ENCODE data around the gene KCNJ10.

The KCNJ10 gene

GRCh38 chr1:160020196-160020595 is 49.8 kb downstream of the KCNJ10 start:
- FAIRE-seq: no peak

DNA sequence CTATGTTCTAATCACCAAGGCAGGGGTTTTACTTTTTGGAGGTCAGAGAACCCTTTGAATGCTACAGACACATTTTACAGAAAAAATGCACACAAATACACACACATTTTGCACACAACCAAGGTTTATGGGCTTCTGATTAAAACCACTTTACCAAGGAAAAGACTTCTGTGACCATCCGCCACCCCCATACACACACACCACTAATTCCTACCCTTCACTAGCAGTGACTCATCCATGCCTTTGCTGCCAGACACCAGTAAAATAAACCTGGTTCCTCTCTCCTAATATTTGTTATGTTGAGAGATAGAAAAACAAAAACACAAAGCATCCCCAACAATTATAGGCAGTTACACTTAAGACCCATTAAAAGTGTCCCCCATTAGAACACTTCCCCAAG is 51.1 kb downstream of the KCNJ10 start:
- FAIRE-seq: no peak

- no peak for FAIRE-seq
Observed at GRCh38 chr1:160018347-160018746, 51.6 kb downstream of the KCNJ10 start.

GRCh38 chr1:160017592-160017991 is 52.4 kb downstream of the KCNJ10 start:
- FAIRE-seq: no peak

GRCh38 chr1:160011781-160012180 is 58.2 kb downstream of the KCNJ10 start:
- no peak for FAIRE-seq

- no peak for FAIRE-seq
Observed at GRCh38 chr1:160009801-160010200, 60.2 kb downstream of the KCNJ10 start.

- no peak for FAIRE-seq
Observed at GRCh38 chr1:160009081-160009480, 60.9 kb downstream of the KCNJ10 start.

- peak; percentile 82 for FAIRE-seq
Observed at GRCh38 chr1:160007577-160008200, 62.3 kb downstream of the KCNJ10 start.

- peak; percentile 67 for FAIRE-seq
Observed at GRCh38 chr1:160006312-160006940, 63.5 kb downstream of the KCNJ10 start.

- no peak for FAIRE-seq
Observed at GRCh38 chr1:160005070-160005469, 64.9 kb downstream of the KCNJ10 start.

DNA sequence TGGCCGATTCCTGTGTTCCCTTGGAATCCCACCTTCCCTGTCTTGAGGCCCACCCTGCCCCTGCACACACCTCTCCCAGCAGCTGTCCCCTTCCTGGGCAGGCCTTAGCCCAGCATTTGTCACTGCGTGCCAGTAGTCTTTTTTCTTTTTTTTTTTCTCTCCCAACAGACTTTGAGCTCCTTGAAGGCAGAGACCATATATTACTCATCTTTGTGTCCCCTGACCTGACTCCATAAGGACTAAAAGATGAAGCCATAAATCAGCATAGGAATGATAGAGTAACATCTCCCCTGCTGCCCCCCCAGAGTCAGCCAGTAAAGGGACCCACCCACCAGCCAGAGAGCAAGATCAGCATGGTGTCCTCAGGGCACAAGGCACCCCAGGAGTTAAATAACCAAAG is 65.5 kb downstream of the KCNJ10 start:
- no peak for FAIRE-seq

DNA sequence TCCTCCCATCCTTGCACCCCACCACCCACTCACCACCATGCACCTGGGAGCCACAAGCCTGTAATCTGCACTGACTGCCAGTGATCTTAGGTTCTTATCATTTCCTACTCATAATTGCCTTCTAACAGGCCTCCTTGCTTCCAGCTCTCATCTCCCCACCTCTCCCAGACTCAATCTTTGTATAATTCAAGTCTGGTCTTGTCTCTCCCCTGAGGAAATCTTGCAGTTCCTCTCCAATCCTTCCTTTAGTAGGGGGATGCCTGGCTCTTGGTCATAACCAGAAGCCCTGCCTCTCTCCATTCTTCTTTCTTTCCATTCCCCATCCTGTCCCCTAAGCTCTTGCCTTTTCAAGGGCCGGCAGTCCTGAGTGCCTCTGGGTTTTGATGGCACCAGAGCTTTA is 66.0 kb downstream of the KCNJ10 start:
- FAIRE-seq: no peak

DNA sequence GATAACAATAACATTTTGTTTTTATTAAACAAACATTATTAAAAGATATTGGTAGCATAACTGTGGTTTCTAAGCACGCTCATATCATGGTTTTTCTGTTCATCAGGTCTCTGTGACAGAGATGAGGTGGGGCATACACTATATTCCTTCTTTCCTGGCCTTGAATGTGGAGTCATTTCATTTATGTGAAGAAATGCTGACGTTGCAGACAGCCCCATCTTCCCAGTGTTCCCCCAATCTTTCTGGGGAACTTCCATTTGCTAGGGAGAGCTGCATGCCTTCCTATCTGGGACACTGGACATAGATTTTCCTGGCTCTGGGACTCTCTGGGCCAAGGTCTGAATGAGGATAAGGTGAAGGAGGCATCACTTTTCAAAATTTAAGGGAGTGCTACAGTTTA is 68.5 kb downstream of the KCNJ10 start:
- FAIRE-seq: no peak

DNA sequence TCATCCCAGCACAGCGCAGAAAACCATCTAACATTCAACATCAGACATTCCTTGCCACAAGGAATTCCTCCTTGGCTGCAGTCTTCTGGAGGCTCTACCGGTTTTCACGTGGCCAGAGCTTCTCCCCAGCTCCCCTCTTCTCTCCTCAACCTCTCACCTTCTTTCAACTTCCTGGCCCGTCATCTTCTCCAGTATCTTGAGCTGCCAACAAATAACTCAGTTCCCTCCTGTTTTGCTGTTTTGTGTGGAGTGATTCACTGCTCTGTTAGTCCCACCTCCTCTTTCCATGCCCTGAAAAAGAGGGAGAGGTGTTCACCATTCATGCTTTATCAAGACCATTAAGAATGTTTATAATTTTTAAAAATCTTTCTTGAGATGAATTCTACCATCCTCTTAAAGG is 70.8 kb downstream of the KCNJ10 start:
- no peak for FAIRE-seq

- no peak for FAIRE-seq
Observed at GRCh38 chr1:159996653-159997052, 73.3 kb downstream of the KCNJ10 start.

DNA sequence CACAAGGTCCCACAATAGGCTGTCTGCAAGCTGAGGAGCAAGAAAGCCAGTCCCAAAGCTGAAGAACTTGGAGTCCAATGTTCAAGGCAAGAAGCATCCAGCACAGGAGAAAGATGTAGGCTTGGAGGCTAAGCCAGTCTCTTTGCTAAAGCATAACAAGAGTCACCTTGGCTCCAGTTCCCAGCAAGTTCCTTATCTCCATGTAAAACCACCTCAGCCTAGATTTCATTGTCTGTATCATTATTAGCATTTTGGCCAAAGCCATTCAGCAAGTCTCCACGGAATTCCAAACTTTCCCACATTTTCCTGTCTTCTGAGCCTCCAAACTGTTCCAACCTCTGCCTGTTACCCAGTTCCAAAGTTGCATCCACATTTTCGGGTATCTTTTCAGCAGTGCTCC is 75.1 kb downstream of the KCNJ10 start:
- FAIRE-seq: no peak

DNA sequence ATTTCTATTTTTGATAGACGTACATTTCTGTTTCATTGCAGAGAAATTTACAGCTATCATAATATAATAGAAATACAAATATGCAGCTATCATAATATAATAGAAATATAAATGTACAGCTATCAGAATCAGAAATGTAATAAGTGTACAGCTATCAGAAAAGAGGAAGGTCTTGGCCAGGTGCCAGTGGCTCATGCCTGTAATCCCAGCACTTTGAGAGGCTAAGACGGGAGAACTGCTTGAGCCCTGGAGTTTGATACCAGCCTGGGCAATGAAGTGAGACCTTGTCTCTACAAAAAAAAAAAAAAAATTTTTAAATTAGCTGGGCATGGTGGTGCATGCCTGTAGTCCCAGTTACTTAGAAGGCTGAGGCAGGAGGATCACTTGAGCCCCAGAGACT is 76.0 kb downstream of the KCNJ10 start:
- FAIRE-seq: no peak

DNA sequence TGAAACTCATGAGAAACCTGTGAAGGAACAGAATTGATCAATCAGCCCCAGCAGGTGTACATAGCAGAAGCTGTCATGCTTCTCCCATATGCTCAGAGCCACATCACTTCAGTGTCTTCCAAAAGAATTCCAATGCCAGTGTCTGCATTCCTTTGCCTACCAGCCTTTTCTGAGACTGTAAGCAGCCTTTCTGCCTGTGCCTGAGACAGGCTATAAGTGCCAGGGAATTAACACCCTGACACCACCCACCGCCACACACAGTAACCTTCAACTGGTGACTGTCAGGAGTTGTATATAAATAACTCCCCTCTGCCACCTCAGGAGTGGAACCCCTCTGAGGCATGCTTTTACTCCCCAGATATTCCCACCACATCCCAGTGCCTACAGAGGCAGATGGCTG is 77.8 kb downstream of the KCNJ10 start:
- no peak for FAIRE-seq

- FAIRE-seq: no peak
Observed at GRCh38 chr1:159991513-159991912, 78.4 kb downstream of the KCNJ10 start.

GRCh38 chr1:159990005-159990404 is 80.0 kb downstream of the KCNJ10 start:
- no peak for FAIRE-seq

DNA sequence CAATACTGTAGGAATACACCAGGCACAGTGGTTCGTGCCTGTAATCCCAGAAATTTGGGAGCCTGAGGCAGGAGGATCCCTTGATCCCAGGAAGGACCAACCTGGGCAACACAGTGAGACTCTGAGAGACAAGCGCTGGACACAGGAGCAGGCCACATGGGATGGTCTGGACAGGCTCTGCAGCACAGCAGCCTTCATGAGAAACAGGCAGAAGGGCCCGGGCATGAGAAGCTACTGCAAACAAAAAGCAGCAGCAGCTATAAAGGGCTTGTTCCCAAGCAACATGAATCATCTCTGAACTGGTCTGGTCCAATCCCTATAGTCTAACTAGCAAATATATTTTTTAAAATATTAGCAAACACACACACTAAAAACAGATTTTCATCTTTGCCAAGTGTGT is 80.4 kb downstream of the KCNJ10 start:
- FAIRE-seq: no peak

DNA sequence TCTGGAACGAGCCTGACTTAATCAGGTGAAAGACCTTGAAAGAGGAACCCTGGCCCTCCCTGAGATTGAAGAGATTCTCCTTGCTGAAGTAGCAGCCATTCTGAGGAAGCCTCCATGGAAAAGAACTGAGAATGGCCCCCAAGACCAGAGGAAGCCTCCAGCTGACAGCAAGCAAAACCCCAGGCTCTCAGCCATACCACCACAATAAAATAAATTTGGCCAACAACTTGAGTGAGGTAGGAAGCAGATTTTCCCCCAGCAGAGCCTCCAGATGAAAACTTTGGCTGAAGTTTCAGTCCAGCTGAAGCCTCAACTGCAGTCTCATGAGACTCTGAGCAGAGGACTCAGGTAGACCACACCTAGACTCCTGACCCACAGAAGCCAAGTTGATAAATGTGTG is 82.0 kb downstream of the KCNJ10 start:
- FAIRE-seq: no peak

- FAIRE-seq: no peak
Observed at GRCh38 chr1:159987186-159987585, 82.8 kb downstream of the KCNJ10 start.

DNA sequence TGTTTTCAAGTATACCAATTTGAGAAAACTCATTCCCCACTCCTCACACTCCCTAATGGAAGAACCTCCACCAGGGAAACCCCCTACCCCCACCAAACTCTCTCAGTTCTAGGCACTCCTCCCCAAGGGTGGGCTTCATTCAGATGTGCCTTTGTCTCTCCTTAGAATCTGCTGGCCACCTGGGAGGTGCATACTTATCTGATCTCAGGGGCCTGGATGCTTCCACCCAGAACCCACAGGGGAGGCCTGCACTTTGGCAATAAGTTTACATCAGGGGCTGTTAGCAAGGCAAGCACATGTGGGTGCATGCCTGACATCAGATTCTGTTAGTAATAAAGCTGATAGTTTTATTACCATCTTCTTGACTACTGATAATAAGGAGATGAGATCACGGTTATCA is 83.4 kb downstream of the KCNJ10 start:
- FAIRE-seq: no peak

DNA sequence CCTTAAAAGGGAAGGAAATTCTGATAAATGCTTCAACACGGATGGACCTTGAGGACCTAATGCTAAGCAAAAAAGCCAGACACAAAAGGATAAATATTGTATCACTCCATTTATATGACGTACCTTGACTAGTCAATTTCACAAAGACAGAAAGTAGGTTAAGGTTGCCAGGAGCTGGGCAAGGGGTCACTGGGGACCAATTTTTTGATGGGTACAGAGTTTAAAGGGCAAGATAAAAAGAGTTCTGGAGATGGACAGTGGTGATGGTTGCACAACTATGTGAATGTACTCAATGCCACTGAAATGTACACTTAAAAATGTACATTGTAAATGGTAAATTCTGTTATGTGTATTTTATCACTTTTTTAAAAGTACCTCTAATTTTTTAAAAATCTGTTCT is 83.9 kb downstream of the KCNJ10 start:
- no peak for FAIRE-seq

Measured in A204.1 (cell line).